Osteoblast (primary cell): ENCODE measurements around the gene ZNF219. TPM values are rescaled to one million over a fixed set of nuclear protein-coding genes. Genes with fewer than 3 reads are reported as not detected.

Experiments
- DNase-seq: peaks from one replicate; pipeline ENCODE4 v3.0.0; 2011; ENCODE audit warnings: low spot score, mixed read lengths; ENCODE audit not compliant: insufficient read length; ENCODE audit errors: missing footprints
- H2AFZ ChIP-seq: 2 replicates; pipeline ENCODE4 v1.6.0; 2011; ENCODE audit warnings: mild to moderate bottlenecking, low read length
- H3K27ac ChIP-seq: 2 replicates; pipeline ENCODE4 v1.5.1; 2011; ENCODE audit warnings: mild to moderate bottlenecking, low read depth, low read length, moderate library complexity
- H3K27me3 ChIP-seq: 2 replicates; pipeline ENCODE4 v1.6.0; 2012; ENCODE audit warnings: mild to moderate bottlenecking, control low read depth, inconsistent platforms, low read length, moderate library complexity; ENCODE audit not compliant: insufficient read depth
- H3K36me3 ChIP-seq: 2 replicates; pipeline ENCODE4 v1.5.1; 2011; ENCODE audit warnings: mild to moderate bottlenecking, low read length, control low read depth, moderate library complexity; ENCODE audit not compliant: insufficient read depth
- H3K4me1 ChIP-seq: 2 replicates; pipeline ENCODE4 v1.5.1; 2011; ENCODE audit warnings: mild to moderate bottlenecking, low read length, control low read depth, moderate library complexity; ENCODE audit not compliant: insufficient read depth
- H3K4me2 ChIP-seq: 2 replicates; pipeline ENCODE4 v1.6.0; 2011; ENCODE audit warnings: mild to moderate bottlenecking, low read length; ENCODE audit not compliant: insufficient read depth
- H3K4me3 ChIP-seq: fragments of 200-600 bp; sonication (generic); 3 replicates; pipeline ENCODE4 v1.5.1; 2012; ENCODE audit warnings: mild to moderate bottlenecking, low read length, inconsistent platforms; ENCODE audit not compliant: insufficient read depth
- H3K79me2 ChIP-seq: 2 replicates; pipeline ENCODE4 v1.6.0; 2012; ENCODE audit warnings: mild to moderate bottlenecking, low read length, control low read depth, inconsistent platforms; ENCODE audit not compliant: insufficient read depth
- H3K9me3 ChIP-seq: 2 replicates; pipeline ENCODE4 v1.5.1; 2011; ENCODE audit warnings: low read depth, low read length, control low read depth
- H4K20me1 ChIP-seq: 2 replicates; pipeline ENCODE4 v1.6.0; 2012; ENCODE audit warnings: mild to moderate bottlenecking, low read length, control low read depth; ENCODE audit not compliant: insufficient read depth
- CTCF ChIP-seq: IDR thresholded peaks from 2 replicates; pipeline ENCODE4 v1.5.1; 2011; ENCODE audit warnings: mild to moderate bottlenecking, low read depth, low read length, moderate library complexity; ENCODE audit errors: extremely low read depth
- total RNA-seq: library from RNA; depleted of rRNA; stranded (reverse); fragments of >200 nt; gene quantifications from 2 replicates; pipeline ENCODE4 v1.2.3, GENCODE V29; 2012

ZNF219 gene
- total RNA-seq, 1 donor = 9.4 TPM

DNA sequence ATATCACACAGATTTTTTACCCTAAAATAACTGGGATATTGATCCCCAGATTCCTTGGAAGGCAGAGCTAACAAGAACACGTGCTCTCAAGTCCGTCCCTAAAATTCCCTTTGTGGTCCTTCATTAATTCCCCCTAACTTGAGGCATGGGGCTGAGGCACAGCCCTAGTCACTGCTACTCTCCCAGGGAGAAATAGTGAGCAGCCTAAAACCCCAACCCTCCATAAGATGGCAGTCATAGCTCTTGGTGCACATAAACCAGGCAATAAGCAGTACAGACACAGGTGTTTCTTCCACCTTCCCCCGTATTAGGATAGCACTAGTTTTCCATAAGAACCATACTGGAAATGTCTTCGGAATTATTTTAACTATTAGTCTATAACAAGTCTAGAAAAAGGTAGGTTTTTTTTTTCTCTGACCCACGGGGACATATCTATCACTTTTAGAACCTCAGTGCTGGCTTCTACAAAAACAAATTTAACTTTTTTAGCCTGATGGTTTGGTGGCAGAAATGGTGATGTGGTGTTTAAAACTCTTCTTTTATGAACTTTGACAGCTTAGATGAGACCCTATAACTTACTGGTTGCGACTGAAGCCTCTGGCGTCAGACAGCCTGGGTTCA, 31.5 kb downstream of the ZNF219 start:
- Histone ChIP-seq H3K36me3 (no peaks in the 10 kb centered on the region), H2AFZ (no peak overlapping the region), H3K4me2 (no peak overlapping the region), H3K27me3 (no peaks in the 10 kb centered on the region), H4K20me1 (no peaks in the 10 kb centered on the region), H3K27ac (no peak overlapping the region), H3K79me2 (no peaks in the 10 kb centered on the region), H3K9me3 (no peaks in the 10 kb centered on the region), H3K4me3 (no peak overlapping the region), H3K4me1 (peaks cover 33% of the 10 kb centered on the region)
- peak; percentile 76 for DNase-seq
- peak; percentile 22 for TF ChIP-seq CTCF

- no peak overlapping the region for H3K27ac ChIP-seq
- H3K4me3 ChIP-seq = no peak overlapping the region
- H3K79me2 ChIP-seq = no peaks in the 10 kb centered on the region
- H2AFZ ChIP-seq = no peak overlapping the region
- no peaks in the 10 kb centered on the region for H3K27me3 ChIP-seq
- no peaks in the 10 kb centered on the region for H3K9me3 ChIP-seq
- peak overlapping the region; percentile 8 for H3K4me2 ChIP-seq
- no peaks in the 10 kb centered on the region for H4K20me1 ChIP-seq
- no peak for TF ChIP-seq CTCF
- H3K36me3 ChIP-seq = no peaks in the 10 kb centered on the region
- DNase-seq = peak; percentile 86
- peaks cover 27% of the 10 kb centered on the region for H3K4me1 ChIP-seq
Observed at GRCh38 chr14:21063479-21063878, 35.0 kb downstream of the ZNF219 start.

DNA sequence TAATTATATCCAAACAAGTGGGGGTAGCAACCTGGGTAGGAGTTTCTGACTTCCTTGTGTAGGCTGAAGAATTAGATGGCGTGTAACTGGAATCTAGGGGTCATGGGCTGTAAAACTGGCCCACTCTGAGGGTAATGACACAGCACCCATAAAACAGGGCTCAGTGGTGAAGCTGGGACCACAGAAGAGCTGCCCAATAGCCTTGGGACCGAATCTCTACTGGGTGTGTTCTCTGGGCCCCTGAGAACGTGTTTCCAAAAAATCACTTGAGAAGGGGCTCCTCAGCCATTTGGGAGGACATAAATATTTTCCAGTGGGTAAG, 37.1 kb downstream of the ZNF219 start:
- H3K4me2 ChIP-seq = no peak overlapping the region

More for the DNA sequence above, 37.1 kb downstream of the ZNF219 start:
- no peaks in the 10 kb centered on the region for H3K36me3 ChIP-seq
- no peak overlapping the region for H3K27ac ChIP-seq
- H2AFZ ChIP-seq = no peak overlapping the region
- DNase-seq = no peak
- no peaks in the 10 kb centered on the region for H3K27me3 ChIP-seq
- H3K4me3 ChIP-seq = no peak overlapping the region
- no peak for TF ChIP-seq CTCF
- peaks cover 35% of the 10 kb centered on the region for H3K4me1 ChIP-seq
- H3K79me2 ChIP-seq = no peaks in the 10 kb centered on the region
- H4K20me1 ChIP-seq = no peaks in the 10 kb centered on the region
- no peaks in the 10 kb centered on the region for H3K9me3 ChIP-seq
